ENCODE measurements around the gene CDCA3. TPM values are rescaled to one million over a fixed set of nuclear protein-coding genes. Genes with fewer than 3 reads are reported as not detected.

CDCA3 gene
- total RNA-seq, 1 donor from 2014 or later = 32.5 TPM

- peaks cover 5% of the 10 kb centered on the region for H3K36me3 Mint-ChIP-seq (ENCODE audit: low read depth)
- no peaks in the 10 kb centered on the region for H3K9me3 Mint-ChIP-seq
- peaks cover 43% of the 10 kb centered on the region for H3K27me3 Mint-ChIP-seq (ENCODE audit: insufficient read depth)
- no peak for DNase-seq (ENCODE audit: low spot score)
- no peak overlapping the region for H3K4me3 Mint-ChIP-seq
- no peak overlapping the region for H3K27ac Mint-ChIP-seq
- intact Hi-C loops (cut with micrococcal nuclease) = loop anchor here (1.0 to 5.0 kb wide), 7 partner anchors 26 to 208 kb away; partner anchors contain the start of genes CDCA3, LAG3, MLF2 and ZNF384
- H3K4me1 Mint-ChIP-seq (ENCODE audit: low read depth) = peaks cover 48% of the 10 kb centered on the region
These were observed 26.1 kb downstream of the CDCA3 start for GRCh38 chr12:6824901-6825381.

- peaks cover 11% of the 10 kb centered on the region for H3K36me3 Mint-ChIP-seq (ENCODE audit: low read depth)
- H3K4me3 Mint-ChIP-seq = no peak overlapping the region
- H3K4me1 Mint-ChIP-seq (ENCODE audit: low read depth) = peaks cover 44% of the 10 kb centered on the region
- no peak for DNase-seq (ENCODE audit: low spot score)
- H3K9me3 Mint-ChIP-seq = no peaks in the 10 kb centered on the region
- H3K27ac Mint-ChIP-seq = no peak overlapping the region
- H3K27me3 Mint-ChIP-seq (ENCODE audit: insufficient read depth) = peaks cover 39% of the 10 kb centered on the region
- intact Hi-C loops (cut with micrococcal nuclease) = loop anchor here (2.0 kb wide), 1 partner anchor 135 kb away; the partner anchor contains the start of gene ZNF384
These were observed 26.9 kb downstream of the CDCA3 start for GRCh38 chr12:6824085-6824775.

GRCh38 chr12:6823182-6824084 is 27.7 kb downstream of the CDCA3 start:
- Mint-ChIP-seq H3K9me3 (no peaks in the 10 kb centered on the region), H3K4me1 (ENCODE audit: low read depth) (peaks cover 39% of the 10 kb centered on the region), H3K4me3 (no peak overlapping the region), H3K27ac (no peak overlapping the region), H3K27me3 (ENCODE audit: insufficient read depth) (peaks cover 35% of the 10 kb centered on the region), H3K36me3 (ENCODE audit: low read depth) (peaks cover 16% of the 10 kb centered on the region)
- DNase-seq (ENCODE audit: low spot score) = no peak
- intact Hi-C loops (cut with micrococcal nuclease) = loop anchor here (2.0 kb wide), 1 partner anchor 135 kb away; the partner anchor contains the start of gene ZNF384

GRCh38 chr12:6822426-6823135 is 28.5 kb downstream of the CDCA3 start:
- Mint-ChIP-seq H3K4me1 (ENCODE audit: low read depth) (peaks cover 32% of the 10 kb centered on the region), H3K9me3 (no peaks in the 10 kb centered on the region), H3K27me3 (ENCODE audit: insufficient read depth) (peaks cover 32% of the 10 kb centered on the region), H3K36me3 (ENCODE audit: low read depth) (peaks cover 23% of the 10 kb centered on the region), H3K27ac (peak overlapping the region; percentile 53), H3K4me3 (no peak overlapping the region)
- intact Hi-C loops (cut with micrococcal nuclease) = no loop called here
- no peak for DNase-seq (ENCODE audit: low spot score)

- H3K4me1 Mint-ChIP-seq (ENCODE audit: low read depth) = peaks cover 27% of the 10 kb centered on the region
- DNase-seq (ENCODE audit: low spot score) = no peak
- H3K4me3 Mint-ChIP-seq = peak within 1 kb of the TSS; percentile 28
- intact Hi-C loops (cut with micrococcal nuclease) = no loop called here
- no peaks in the 10 kb centered on the region for H3K9me3 Mint-ChIP-seq
- H3K36me3 Mint-ChIP-seq (ENCODE audit: low read depth) = peaks cover 27% of the 10 kb centered on the region
- H3K27ac Mint-ChIP-seq = peak within 1 kb of the TSS; percentile 53
- peaks cover 29% of the 10 kb centered on the region for H3K27me3 Mint-ChIP-seq (ENCODE audit: insufficient read depth)
These were observed 29.3 kb downstream of the CDCA3 start, which contains the start of gene GPR162 for GRCh38 chr12:6821591-6822425. GPR162 (plus strand) TSS chr12:6821821; CDS start chr12:6823899, 2,078 bp downstream.

- Mint-ChIP-seq H3K4me1 (ENCODE audit: low read depth) (peaks cover 19% of the 10 kb centered on the region), H3K9me3 (no peaks in the 10 kb centered on the region), H3K36me3 (ENCODE audit: low read depth) (peaks cover 40% of the 10 kb centered on the region), H3K27me3 (ENCODE audit: insufficient read depth) (peaks cover 19% of the 10 kb centered on the region), H3K27ac (no peak overlapping the region), H3K4me3 (no peak overlapping the region)
- intact Hi-C loops (cut with micrococcal nuclease) = no loop called here
- no peak for DNase-seq (ENCODE audit: low spot score)
These were observed 30.9 kb downstream of the CDCA3 start for GRCh38 chr12:6820166-6820565.

GRCh38 chr12:6819106-6820030 is 31.7 kb downstream of the CDCA3 start:
- no peak overlapping the region for H3K27ac Mint-ChIP-seq
- no peak for DNase-seq (ENCODE audit: low spot score)
- H3K4me1 Mint-ChIP-seq (ENCODE audit: low read depth) = peaks cover 17% of the 10 kb centered on the region
- H3K9me3 Mint-ChIP-seq = no peaks in the 10 kb centered on the region
- H3K4me3 Mint-ChIP-seq = no peak overlapping the region
- H3K27me3 Mint-ChIP-seq (ENCODE audit: insufficient read depth) = peaks cover 12% of the 10 kb centered on the region
- H3K36me3 Mint-ChIP-seq (ENCODE audit: low read depth) = peaks cover 47% of the 10 kb centered on the region
- intact Hi-C loops (cut with micrococcal nuclease) = no loop called here

GRCh38 chr12:6818645-6819044 is 32.4 kb downstream of the CDCA3 start:
- intact Hi-C loops (cut with micrococcal nuclease) = no loop called here
- Mint-ChIP-seq H3K9me3 (no peaks in the 10 kb centered on the region), H3K4me1 (ENCODE audit: low read depth) (peaks cover 17% of the 10 kb centered on the region), H3K36me3 (ENCODE audit: low read depth) (peaks cover 53% of the 10 kb centered on the region), H3K27ac (no peak overlapping the region), H3K4me3 (no peak overlapping the region), H3K27me3 (ENCODE audit: insufficient read depth) (peaks cover 8% of the 10 kb centered on the region)
- no peak for DNase-seq (ENCODE audit: low spot score)

- DNase-seq (ENCODE audit: low spot score) = no peak
- Mint-ChIP-seq H3K9me3 (no peaks in the 10 kb centered on the region), H3K4me3 (no peak overlapping the region), H3K27ac (no peak overlapping the region), H3K4me1 (ENCODE audit: low read depth) (peaks cover 17% of the 10 kb centered on the region), H3K27me3 (ENCODE audit: insufficient read depth) (peaks cover 8% of the 10 kb centered on the region), H3K36me3 (ENCODE audit: low read depth) (peaks cover 58% of the 10 kb centered on the region)
- intact Hi-C loops (cut with micrococcal nuclease) = no loop called here
These were observed 32.9 kb downstream of the CDCA3 start for GRCh38 chr12:6818222-6818621.

- Mint-ChIP-seq H3K4me3 (no peak overlapping the region), H3K4me1 (ENCODE audit: low read depth) (peaks cover 12% of the 10 kb centered on the region), H3K27ac (peak overlapping the region; percentile 45), H3K9me3 (no peaks in the 10 kb centered on the region), H3K36me3 (ENCODE audit: low read depth) (peaks cover 58% of the 10 kb centered on the region), H3K27me3 (ENCODE audit: insufficient read depth) (peaks cover 6% of the 10 kb centered on the region)
- no peak for DNase-seq (ENCODE audit: low spot score)
- intact Hi-C loops (cut with micrococcal nuclease) = no loop called here
These were observed 33.4 kb downstream of the CDCA3 start for GRCh38 chr12:6817662-6818157.

- Mint-ChIP-seq H3K36me3 (ENCODE audit: low read depth) (peaks cover 58% of the 10 kb centered on the region), H3K27me3 (ENCODE audit: insufficient read depth) (peaks cover 2% of the 10 kb centered on the region), H3K27ac (no peak overlapping the region), H3K9me3 (no peaks in the 10 kb centered on the region), H3K4me1 (ENCODE audit: low read depth) (peaks cover 11% of the 10 kb centered on the region), H3K4me3 (no peak overlapping the region)
- no peak for DNase-seq (ENCODE audit: low spot score)
- intact Hi-C loops (cut with micrococcal nuclease) = no loop called here
These were observed 34.0 kb downstream of the CDCA3 start for GRCh38 chr12:6817098-6817497.

Measured in activated T-helper 1 cell treated with anti-CD3 and anti-CD28 coated beads, Interleukin-12 subunit alpha, Interleukin-12 subunit beta, Interleukin-2, Interleukin-4 antibody, amounts not matched to agents 30 ng/mL and 10 ng/mL and 1 ng/mL, durations not matched to agents 14 hours and 24 hours and 36 hours (primary cell).